ENCODE data around the gene GLCCI1.

The GLCCI1 gene

DNA sequence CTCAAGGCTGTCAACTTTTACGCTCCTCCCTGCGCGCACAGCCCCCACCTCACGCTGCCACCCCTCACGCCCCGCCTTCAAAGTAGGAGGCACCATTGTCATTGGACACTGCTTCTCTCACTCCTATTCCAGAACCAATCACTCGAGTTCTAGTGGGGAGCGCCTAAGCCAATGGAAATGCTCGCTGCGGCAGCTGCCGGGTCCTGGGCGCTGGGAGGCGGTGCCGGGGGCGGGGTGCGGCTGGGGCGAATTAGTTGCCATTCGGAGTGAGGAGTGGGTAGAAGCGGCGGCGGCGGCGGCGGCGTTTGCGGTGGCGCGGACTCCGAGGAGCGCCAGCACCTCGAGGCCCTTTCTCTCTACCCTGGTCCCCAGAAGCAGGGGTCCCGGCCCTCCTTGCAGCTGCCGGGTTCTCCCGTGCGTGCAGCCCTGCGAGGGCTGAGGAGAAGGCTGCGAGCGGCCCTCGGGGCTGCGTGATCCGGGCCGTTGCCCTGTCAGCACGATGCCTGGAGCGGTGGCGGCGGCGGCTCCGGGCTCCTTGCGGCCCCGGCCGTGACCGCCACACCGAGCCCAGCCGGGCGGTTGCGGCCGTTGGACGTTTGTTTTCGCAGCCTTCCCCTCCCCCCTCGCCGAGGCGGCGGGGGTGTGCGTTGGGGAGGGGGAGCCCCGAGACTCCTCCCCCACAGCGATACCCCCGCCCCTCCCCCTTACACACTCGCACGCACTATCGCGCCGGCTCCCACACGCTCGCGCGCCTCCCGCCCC is at the start of gene GLCCI1:
Gene GLCCI1 (plus strand): TSS at position 253 of the 762 bp plus-strand sequence. CDS start 555 bp downstream, outside the sequence.
- Histone ChIP-seq H3K9me3 (no peaks in the 10 kb centered on the region), H3K4me1 (peaks cover 16% of the 10 kb centered on the region), H3K4me3 (peak within 1 kb of the TSS; percentile 65), H3K27me3 (ENCODE audit: low read depth) (no peaks in the 10 kb centered on the region), H3K36me3 (replicated peaks) (no peaks in the 10 kb centered on the region)
- peak; percentile 98 to 99 for DNase-seq (ENCODE audit: low spot score in 2 of 2)
- in situ Hi-C loops (cut with MboI; ENCODE audit: low sequenced_read_pairs), result no loop called here

DNA sequence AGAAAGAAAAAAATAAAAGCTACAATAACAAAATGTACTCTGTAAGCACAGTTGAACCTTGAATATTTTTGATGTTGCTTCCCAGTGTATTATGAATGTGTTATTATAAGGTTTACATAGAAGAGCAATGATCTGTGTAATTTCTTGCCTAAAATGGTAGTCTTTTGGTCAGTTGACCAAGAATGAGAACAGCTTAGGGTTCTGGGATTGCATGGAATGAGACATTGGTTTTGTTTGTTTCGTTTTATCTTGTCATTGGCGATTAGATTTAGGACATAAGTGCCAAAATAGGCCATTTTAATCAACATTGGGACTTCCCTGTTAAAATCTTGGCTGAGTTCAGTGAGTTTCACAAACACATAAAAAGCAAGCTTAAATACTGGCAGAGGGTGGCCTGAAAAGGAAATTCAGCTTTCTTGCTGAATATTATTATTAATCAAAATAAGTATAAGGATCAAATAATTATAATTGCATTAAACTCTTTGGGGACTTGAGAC is 49.1 kb upstream of the GLCCI1 start:
- DNase-seq (ENCODE audit: low spot score in 2 of 2), result no peak
- in situ Hi-C loops (cut with MboI; ENCODE audit: low sequenced_read_pairs), result no loop called here
- Histone ChIP-seq H3K27me3 (ENCODE audit: low read depth) (no peaks in the 10 kb centered on the region; the same call in 1 of the 2 replicates), H3K4me3 (no peak overlapping the region), H3K36me3 (replicated peaks) (no peaks in the 10 kb centered on the region), H3K9me3 (no peaks in the 10 kb centered on the region), H3K4me1 (peaks cover 19% of the 10 kb centered on the region)

DNA sequence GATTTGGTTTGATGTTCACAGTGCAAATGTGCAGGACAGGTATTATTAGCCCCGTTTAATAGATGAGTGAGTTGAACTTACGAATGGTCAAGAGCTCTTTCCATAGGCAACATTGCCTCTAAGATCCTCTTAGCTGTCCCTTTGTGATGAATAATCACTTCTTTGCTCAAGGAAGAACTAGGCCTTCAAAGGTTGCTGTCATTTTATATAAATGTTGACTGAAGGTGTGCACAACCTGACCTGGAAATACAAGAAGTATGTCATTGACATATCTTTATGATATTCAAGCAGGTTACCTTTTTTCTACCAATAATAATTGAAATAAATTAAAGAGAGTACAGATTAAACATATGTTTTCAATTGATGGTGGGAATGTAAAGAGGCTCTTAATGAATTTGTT is 48.5 kb upstream of the GLCCI1 start:
- Histone ChIP-seq H3K9me3 (no peaks in the 10 kb centered on the region), H3K4me1 (peaks cover 19% of the 10 kb centered on the region), H3K4me3 (no peak overlapping the region), H3K27me3 (ENCODE audit: low read depth) (no peaks in the 10 kb centered on the region; the same call in 1 of the 2 replicates), H3K36me3 (replicated peaks) (no peaks in the 10 kb centered on the region)
- DNase-seq (ENCODE audit: low spot score in 2 of 2), result no peak
- in situ Hi-C loops (cut with MboI; ENCODE audit: low sequenced_read_pairs), result no loop called here

DNA sequence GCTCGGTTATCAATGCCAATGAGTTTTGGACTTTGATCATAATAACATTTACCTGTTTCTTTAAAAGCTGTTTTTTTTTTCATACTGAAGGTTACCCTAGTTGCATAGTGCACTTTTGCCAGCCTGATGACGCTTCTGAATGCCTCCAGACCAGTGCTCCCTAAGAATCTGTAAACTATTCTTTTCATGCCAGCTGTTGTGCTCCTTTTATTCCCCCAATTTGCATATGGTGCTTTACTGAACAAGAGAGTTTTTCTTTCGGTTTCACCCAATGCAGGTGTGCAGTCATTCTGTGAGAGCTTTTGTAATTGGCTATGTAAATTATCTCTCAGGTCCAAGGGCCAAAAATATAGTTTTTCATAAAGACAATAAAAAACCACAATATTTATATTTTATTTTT is 48.1 kb upstream of the GLCCI1 start:
- DNase-seq (ENCODE audit: low spot score in 2 of 2), result no peak
- in situ Hi-C loops (cut with MboI; ENCODE audit: low sequenced_read_pairs), result no loop called here
- Histone ChIP-seq H3K9me3 (no peaks in the 10 kb centered on the region), H3K4me1 (peaks cover 19% of the 10 kb centered on the region), H3K36me3 (replicated peaks) (no peaks in the 10 kb centered on the region), H3K27me3 (ENCODE audit: low read depth) (no peaks in the 10 kb centered on the region; the same call in 1 of the 2 replicates), H3K4me3 (no peak overlapping the region)

DNA sequence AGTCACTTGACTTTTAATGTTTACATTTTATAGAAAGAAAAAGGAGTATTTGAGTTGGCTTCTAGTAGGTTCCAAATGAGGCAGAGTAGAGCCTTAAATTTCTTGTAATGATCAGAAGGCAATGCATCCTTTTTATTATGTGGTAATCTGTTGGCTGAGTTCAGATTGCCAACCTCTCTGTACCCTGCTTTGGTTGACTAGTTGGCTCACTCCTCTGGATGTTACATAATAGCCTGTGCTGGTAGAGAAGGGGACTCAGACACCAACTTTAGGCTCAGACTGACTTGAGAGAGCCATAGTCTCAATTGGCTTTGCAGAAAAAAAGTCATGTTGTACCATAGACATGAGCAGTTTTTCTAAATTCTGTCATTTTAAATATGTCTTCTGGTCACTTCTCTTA is 46.8 kb upstream of the GLCCI1 start:
- no peak for DNase-seq (ENCODE audit: low spot score in 2 of 2)
- Histone ChIP-seq H3K36me3 (replicated peaks) (no peaks in the 10 kb centered on the region), H3K4me3 (no peak overlapping the region), H3K4me1 (peaks cover 19% of the 10 kb centered on the region), H3K9me3 (no peaks in the 10 kb centered on the region), H3K27me3 (ENCODE audit: low read depth) (no peaks in the 10 kb centered on the region; the same call in 1 of the 2 replicates)
- in situ Hi-C loops (cut with MboI; ENCODE audit: low sequenced_read_pairs), result no loop called here

DNA sequence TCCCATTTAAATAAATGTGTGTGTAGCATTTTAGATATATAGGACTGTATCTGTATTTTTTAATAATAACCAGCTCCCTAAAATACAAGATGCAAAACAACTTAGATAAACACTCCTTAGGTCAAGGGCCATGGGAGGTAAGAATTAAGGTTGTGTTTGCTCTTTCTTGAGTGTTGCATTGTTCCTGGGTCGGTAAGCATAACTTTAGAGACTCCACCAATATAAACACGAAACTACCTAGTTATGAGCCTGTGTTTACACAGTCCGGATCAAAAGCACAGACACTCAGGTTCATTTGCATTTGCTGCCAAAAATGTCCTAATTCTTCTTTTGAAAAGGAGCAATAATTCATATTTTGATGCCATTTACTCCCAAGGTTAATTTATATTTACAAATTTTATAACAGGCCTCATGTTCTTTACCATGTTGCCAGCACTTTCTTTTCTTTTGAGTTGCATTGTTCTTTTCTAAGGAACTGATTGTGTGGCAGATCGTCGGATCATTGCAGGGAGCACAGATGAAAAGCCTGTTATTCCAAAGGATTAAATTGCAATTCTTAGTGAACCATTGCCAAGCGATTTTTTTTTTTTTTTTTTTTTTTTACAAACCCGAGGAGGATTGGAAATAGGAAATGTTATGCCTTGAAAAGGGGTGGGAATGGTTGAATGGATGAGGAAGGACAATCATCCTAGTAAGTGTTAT is 45.8 kb upstream of the GLCCI1 start:
- Histone ChIP-seq H3K36me3 (replicated peaks) (no peaks in the 10 kb centered on the region), H3K27me3 (ENCODE audit: low read depth) (no peaks in the 10 kb centered on the region; the same call in 1 of the 2 replicates), H3K4me3 (no peak overlapping the region), H3K4me1 (peaks cover 19% of the 10 kb centered on the region), H3K9me3 (no peaks in the 10 kb centered on the region)
- in situ Hi-C loops (cut with MboI; ENCODE audit: low sequenced_read_pairs), result no loop called here
- peak; percentile 53 to 92 for DNase-seq (ENCODE audit: low spot score in 2 of 2)

DNA sequence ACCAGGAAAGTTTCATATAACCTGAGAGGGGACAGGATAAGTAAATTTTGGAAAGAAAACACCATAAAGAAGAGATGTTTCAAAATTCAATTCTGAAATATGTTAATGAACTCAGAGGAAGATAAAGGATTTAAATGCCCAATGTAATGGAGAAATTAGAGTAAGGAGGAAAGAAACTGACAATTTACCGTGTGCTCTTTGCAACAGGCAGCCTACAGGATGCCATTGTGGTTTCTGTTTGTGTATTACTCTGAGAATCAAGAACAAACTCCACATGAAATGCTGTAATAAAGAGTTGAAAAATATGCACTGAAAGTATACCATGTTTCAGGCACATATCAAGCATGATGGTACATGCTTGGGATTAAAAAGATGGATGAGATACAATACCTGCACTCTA is 44.8 kb upstream of the GLCCI1 start:
- Histone ChIP-seq H3K4me1 (peaks cover 19% of the 10 kb centered on the region), H3K4me3 (no peak overlapping the region), H3K27me3 (ENCODE audit: low read depth) (no peaks in the 10 kb centered on the region; the same call in 1 of the 2 replicates), H3K36me3 (replicated peaks) (no peaks in the 10 kb centered on the region), H3K9me3 (no peaks in the 10 kb centered on the region)
- in situ Hi-C loops (cut with MboI; ENCODE audit: low sequenced_read_pairs), result no loop called here
- no peak for DNase-seq (ENCODE audit: low spot score in 2 of 2)

DNA sequence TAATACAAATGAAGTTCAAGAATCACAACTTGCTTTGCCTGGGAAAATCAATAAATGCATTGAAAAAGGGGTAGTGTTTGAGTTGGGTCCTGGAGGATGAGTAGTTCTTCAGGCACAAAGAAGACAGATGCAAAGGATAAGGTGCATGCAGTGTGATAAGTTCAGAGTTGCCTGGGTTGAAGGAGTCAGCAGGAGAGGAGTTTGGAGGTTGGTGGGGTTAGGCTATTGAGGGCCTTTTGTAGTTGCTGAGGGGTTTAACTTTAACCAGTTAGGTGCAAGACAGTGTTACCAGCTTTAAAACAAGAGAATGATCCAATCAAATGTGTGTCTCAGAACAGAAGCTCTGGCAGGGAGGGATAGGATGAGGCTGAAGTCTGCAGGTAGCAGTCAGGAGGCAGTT is 44.3 kb upstream of the GLCCI1 start:
- Histone ChIP-seq H3K4me1 (peaks cover 19% of the 10 kb centered on the region), H3K4me3 (no peak overlapping the region), H3K9me3 (no peaks in the 10 kb centered on the region), H3K36me3 (replicated peaks) (no peaks in the 10 kb centered on the region), H3K27me3 (ENCODE audit: low read depth) (no peaks in the 10 kb centered on the region; the same call in 1 of the 2 replicates)
- in situ Hi-C loops (cut with MboI; ENCODE audit: low sequenced_read_pairs), result no loop called here
- no peak for DNase-seq (ENCODE audit: low spot score in 2 of 2)

DNA sequence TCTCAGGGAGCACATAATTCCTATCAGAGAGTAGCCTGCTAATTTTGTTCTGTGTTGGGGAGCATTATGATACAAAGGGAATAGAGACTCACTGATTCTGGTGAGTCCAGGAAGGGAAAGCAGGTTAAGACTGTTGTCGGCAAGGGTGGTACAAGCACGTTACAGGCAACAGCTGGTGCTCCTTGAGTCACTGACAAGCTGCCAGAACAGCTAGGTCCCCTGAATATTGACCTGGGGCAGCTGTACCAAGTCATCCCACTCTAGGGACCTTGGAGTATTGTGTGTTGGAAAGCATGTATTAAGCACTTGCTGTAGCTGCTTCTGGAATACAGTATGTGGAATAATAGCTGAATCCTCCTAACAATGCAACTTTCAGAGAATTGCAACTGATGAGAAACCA is 37.0 kb upstream of the GLCCI1 start:
- Histone ChIP-seq H3K4me3 (no peak overlapping the region), H3K36me3 (replicated peaks) (no peaks in the 10 kb centered on the region), H3K4me1 (no peaks in the 10 kb centered on the region), H3K27me3 (ENCODE audit: low read depth) (0 out of 2 replicates have a peak, but pooled peaks cover 2% of the 10 kb centered on the region), H3K9me3 (no peaks in the 10 kb centered on the region)
- no peak for DNase-seq (ENCODE audit: low spot score in 2 of 2)
- in situ Hi-C loops (cut with MboI; ENCODE audit: low sequenced_read_pairs), result no loop called here

DNA sequence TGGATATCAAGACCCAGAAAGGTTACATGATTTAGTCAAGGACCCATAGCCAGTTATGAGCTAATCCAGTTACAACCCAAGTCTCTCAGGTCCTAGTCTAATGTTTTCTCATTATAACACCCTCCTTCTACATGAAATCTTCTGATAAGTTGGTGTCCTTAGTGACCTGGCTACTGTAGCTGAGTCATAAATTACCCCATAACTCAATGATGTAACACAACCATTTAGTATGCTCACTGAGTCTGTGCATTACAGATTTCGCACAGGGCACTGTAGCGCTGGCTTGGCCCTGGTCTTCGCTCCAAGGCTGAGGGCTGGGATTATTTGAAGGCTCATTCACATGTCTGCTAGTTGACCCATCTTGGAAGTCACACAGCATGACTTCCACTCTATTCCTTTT is 36.0 kb upstream of the GLCCI1 start:
- no peak overlapping the region for H3K4me3 ChIP-seq
- H3K4me1 ChIP-seq, result peaks cover 3% of the 10 kb centered on the region; the same call in 1 of the 2 replicates
- H3K36me3 ChIP-seq (replicated peaks), result no peaks in the 10 kb centered on the region
- 0 out of 2 replicates have a peak, but pooled peaks cover 2% of the 10 kb centered on the region for H3K27me3 ChIP-seq (ENCODE audit: low read depth)
- DNase-seq (ENCODE audit: low spot score in 2 of 2), result no peak
- no peaks in the 10 kb centered on the region for H3K9me3 ChIP-seq
- in situ Hi-C loops (cut with MboI; ENCODE audit: low sequenced_read_pairs), result no loop called here

DNA sequence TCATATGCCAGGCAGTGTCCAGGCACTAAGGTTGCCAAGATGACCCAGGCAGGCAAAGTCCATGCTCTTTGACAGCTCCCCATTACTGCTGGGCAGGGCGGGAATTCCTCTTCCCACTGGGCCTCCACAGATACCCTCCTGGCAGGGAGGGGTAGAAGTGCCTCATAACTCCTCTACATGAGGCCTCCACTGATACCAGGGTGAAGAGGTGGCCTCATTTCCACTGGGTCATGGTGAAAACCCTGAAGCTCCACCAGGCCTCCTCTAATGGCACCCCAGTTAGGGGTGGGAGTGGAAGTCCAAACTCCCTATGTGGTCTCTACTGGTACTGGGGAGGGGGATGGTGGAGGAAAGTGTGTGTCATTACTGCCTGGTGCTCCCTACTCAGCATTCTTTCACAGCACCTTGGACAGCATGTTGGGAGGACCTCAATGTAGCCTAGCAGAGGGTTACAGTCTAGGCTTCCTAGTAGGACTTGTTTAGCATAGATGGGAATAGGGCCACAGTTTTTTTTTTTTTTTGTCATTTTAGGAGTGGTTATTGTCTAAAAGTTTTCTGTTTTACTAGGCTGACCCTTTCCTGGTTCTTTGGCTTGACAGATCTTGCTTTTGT is 34.6 kb upstream of the GLCCI1 start:
- no peak overlapping the region for H3K4me3 ChIP-seq
- peaks cover 7% of the 10 kb centered on the region; the same call in 1 of the 2 replicates for H3K4me1 ChIP-seq
- DNase-seq (ENCODE audit: low spot score in 2 of 2), result no peak
- in situ Hi-C loops (cut with MboI; ENCODE audit: low sequenced_read_pairs), result no loop called here
- no peaks in the 10 kb centered on the region for H3K9me3 ChIP-seq
- H3K36me3 ChIP-seq (replicated peaks), result no peaks in the 10 kb centered on the region
- H3K27me3 ChIP-seq (ENCODE audit: low read depth), result 0 out of 2 replicates have a peak, but pooled peaks cover 2% of the 10 kb centered on the region

DNA sequence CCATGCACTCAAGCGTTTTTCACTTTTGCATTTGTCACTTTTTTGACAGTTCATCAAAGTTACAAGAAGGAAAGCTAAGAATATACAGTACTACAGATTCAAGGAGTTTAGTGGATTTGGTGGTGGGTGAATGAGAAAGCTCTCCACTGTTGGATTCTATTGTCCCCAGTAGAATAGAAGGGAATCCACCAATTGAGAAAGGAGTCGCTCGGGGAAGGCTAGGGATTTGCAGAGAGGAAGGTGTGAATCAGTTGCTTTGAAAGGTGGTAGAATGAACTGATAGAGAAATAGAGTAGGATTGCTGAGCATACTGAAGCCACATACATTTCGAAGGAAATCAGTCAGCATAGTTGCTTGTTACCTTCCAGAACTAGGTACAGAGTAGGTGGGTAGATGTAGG is 33.7 kb upstream of the GLCCI1 start:
- H3K4me1 ChIP-seq, result peaks cover 7% of the 10 kb centered on the region; the same call in 1 of the 2 replicates
- no peak for DNase-seq (ENCODE audit: low spot score in 2 of 2)
- no peak overlapping the region for H3K4me3 ChIP-seq
- H3K27me3 ChIP-seq (ENCODE audit: low read depth), result peaks cover 2% of the 10 kb centered on the region; the same call in 1 of the 2 replicates
- no peaks in the 10 kb centered on the region for H3K36me3 ChIP-seq (replicated peaks)
- no peaks in the 10 kb centered on the region for H3K9me3 ChIP-seq
- in situ Hi-C loops (cut with MboI; ENCODE audit: low sequenced_read_pairs), result no loop called here

DNA sequence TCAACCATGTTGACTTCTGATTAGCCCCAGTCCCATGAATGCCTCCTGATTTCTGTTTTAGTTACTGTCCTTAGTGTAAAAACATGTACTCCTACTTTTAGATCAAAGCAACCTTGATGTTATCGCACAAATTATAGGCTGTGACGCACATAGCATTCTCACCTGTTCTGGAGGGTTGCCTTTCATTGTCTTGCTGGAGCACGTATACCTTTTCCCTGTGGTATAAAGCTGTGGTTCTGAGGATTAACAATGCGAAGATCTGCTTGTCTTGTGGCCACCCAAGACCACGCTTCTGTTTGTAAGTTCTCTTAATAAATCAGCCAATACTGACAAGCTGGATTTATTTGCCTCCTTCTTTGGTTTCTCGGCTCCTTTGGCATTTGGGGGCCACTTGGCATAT is 30.1 kb upstream of the GLCCI1 start:
- no peak for DNase-seq (ENCODE audit: low spot score in 2 of 2)
- Histone ChIP-seq H3K27me3 (ENCODE audit: low read depth) (no peaks in the 10 kb centered on the region; the same call in 1 of the 2 replicates), H3K4me3 (no peak overlapping the region), H3K9me3 (no peaks in the 10 kb centered on the region), H3K4me1 (peaks cover 7% of the 10 kb centered on the region; the same call in 1 of the 2 replicates), H3K36me3 (replicated peaks) (no peaks in the 10 kb centered on the region)
- in situ Hi-C loops (cut with MboI; ENCODE audit: low sequenced_read_pairs), result no loop called here

All from HAP-1 (cell line).